ENCODE data around the gene AGAP9.
"Not testable (repeated sequence)": the region's sequence is repeated elsewhere in the genome, so short reads cannot be mapped to it uniquely, and the experiment has no call there.

Gene AGAP9

DNA sequence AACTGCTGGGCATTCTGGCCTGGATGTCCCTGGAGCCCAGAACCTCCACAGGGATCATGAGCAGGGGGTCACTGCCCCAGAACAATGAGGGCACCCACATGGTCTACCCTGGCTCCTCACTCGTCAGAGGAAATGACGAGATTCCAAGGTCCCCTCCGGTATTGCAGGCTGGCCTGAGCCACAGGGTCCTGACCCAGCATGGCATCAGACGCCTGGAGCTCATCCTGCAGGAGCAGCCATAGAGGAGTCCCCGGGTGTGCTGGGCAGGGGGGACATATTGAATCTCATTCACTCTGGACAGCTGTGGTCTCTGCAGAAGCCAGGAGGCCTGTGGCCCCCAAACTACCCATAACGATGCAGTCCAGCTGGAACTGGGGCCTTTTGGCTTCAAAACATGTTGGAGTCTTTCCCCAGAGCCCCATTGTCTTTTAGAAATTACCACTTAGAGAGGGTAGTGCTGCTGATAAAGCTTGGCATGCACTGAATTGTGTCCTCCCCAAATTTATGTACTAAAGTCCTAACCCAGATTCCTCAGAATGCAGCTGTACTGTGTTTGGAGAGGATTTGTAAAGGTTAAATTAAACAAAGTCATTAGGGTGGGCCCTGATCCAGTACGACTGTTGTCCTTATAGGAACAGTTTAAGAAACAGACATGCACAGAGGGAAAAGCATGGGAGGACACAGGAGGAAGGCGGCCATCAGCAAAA lies 67.2 kb downstream of the AGAP9 start:
- DNase-seq, result no peak

GRCh38 chr10:47455350-47456078 lies 67.9 kb downstream of the AGAP9 start:
- not testable (repeated sequence) for DNase-seq

- no peak for DNase-seq
Measured at GRCh38 chr10:47454780-47455058, 68.7 kb downstream of the AGAP9 start.

DNA sequence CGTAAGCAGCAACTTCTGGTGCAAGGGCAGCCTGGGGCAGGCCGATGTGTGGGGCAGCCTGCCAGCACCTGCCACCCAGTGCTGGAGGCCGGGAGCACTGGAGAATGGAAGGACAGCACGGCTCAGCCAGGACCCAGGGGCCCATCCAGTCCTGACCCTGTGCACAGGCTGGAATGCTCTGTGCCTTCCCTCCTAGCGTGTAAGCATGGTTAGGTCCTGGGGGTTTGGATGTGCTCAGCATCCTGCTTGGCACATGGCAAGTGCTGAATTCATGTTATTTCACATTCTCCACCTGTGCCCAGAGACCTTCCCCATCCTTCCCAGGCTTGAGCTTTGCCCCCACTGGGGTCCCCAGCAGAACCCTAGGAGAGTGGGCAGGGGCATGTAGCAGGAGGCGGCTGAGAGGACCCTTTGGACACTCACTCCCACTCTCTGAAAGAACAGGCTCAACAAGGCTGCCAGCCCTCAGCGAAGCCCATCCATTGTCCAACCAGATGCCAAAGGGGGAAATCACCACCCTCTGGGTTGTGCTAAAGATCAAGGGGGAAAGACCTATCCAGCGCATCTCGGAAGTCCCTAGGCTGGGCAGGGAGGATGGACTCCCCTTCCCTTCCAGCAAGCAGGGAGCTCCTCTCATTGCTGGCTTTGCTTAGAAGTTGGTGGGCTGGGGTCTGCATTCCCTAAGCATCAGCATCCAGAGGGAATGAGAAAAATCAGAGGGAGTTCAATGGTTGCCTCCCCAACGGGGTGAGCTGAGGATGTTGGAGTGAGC lies 69.2 kb downstream of the AGAP9 start:
- no peak for DNase-seq

DNA sequence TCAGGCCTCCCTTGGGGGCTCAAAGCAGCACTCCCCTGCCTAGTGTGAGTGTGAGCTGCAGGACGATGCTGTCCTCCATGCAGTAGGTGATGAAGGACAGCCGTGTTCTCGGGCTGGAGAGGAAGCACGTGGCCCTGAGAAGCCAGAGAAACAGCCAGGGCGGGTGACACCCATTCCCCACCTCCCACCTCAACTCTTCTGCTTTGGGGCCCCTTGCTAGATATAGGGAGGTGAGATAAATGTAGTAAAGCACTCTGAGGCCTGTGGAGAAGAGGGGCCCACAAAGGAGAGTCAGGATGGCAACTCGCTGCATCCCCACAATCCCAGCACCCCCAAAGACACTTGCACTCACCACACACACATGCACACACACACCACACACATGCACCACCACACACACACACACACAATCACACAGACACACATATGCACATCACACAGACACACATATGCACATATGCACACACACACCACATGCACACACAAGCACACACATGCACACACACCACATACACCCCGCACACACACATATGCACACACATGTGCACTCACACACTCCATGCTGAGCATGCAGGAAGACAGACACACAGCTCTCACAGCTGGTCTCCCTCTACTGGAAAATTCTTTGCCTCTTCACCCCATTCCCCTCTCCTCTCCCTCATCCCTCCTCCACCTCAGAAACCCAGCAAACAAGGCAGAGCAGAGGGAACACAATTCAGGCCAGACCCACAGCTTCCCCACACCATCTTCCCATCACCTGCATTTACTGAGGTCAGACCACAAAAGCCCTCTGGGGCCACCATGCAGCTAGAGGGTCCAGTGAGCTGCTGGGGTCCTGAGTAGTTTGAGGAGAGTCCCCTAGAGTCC lies 70.1 kb downstream of the AGAP9 start:
- no peak for DNase-seq

DNA sequence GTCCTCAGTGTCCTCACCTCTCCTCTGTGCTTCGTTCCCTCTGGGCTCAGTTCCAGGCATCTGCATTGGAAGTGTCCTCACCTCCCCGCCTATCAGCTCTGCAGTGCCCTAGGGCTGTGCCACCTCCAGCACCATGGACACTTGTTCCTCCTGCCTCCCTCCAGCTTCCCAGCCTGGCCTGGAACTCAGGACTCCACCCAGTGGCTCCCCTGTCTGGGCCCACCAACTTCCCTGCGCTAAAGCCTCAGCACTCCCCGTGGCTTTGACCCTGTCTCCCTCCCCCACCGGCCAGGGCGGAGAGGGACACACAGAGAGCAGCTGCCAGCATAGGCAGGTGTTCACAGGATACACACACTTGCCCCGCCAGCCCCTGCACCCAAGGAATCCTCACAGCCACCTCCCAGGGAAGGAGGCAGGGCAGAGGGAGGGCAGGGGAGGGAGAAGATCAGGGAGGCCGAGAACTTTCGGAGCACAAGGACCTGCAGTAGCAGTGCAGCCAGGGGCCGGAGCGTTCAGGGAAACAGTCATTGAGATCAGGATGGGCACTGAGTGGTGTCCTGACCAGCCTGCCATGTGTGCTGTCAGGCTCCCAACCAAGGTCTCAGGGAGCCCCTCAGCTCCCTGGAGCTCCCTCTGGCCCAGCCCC lies 70.8 kb downstream of the AGAP9 start:
- DNase-seq, result no peak

DNA sequence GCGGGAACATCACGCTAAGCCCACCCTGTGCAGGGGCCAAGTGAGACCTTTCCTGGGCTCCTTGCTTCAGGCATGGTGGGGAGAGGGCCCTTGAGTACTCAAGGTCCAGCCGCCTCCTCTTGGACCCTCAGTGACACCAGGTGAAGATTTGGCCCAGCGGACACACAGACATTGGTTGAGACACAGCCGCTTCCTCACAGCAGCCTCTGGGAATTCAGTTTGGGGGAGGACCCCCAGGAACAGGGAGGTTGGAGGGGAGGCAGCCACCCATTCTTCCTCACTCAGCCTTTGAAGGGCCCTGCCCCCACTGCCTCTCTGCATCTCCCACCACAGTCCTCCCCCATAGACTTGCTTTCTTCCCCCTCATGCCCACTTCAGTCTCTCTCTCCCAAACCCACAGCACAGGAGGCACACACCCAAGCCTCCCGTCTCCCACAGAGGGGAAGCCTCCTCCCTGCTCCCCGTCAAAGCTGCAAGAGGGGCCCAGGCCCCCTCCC lies 71.4 kb downstream of the AGAP9 start:
- no peak for DNase-seq

Measured in NCI-H187 treated with DMSO at 0.1 percent for 48 hours (cell line).